Measurements from ENCODE around the gene HSD11B2. TPM values are rescaled to one million over a fixed set of nuclear protein-coding genes. Genes with fewer than 3 reads are reported as not detected.

HSD11B2 gene
- total RNA-seq, 2 donors from 2014 or later = not detected

- Histone ChIP-seq H3K36me3 (no peaks in the 10 kb centered on the region), H3K9me3 (no peaks in the 10 kb centered on the region), H3K4me1 (ENCODE audit: control insufficient read depth in 1 of 2, low read depth in 2 of 2) (peaks cover 10 to 19% of the 10 kb centered on the region in 2 donors), H3K4me3 (no peak overlapping the region), H3K27ac (no peak overlapping the region), H3K27me3 (replicated peaks; ENCODE audit: insufficient read depth) (no peaks in the 10 kb centered on the region)
- ATAC-seq (ENCODE audit: insufficient number of reproducible peaks, low FRiP score, low read depth) (no peak), DNase-seq (ENCODE audit: low spot score) (no peak)
- TF ChIP-seq, protein P1, sequence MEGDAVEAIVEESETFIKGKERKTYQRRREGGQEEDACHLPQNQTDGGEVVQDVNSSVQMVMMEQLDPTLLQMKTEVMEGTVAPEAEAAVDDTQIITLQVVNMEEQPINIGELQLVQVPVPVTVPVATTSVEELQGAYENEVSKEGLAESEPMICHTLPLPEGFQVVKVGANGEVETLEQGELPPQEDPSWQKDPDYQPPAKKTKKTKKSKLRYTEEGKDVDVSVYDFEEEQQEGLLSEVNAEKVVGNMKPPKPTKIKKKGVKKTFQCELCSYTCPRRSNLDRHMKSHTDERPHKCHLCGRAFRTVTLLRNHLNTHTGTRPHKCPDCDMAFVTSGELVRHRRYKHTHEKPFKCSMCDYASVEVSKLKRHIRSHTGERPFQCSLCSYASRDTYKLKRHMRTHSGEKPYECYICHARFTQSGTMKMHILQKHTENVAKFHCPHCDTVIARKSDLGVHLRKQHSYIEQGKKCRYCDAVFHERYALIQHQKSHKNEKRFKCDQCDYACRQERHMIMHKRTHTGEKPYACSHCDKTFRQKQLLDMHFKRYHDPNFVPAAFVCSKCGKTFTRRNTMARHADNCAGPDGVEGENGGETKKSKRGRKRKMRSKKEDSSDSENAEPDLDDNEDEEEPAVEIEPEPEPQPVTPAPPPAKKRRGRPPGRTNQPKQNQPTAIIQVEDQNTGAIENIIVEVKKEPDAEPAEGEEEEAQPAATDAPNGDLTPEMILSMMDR (IDR thresholded peaks at IDR 0.05) = no peak
Measured at GRCh38 chr16:67486805-67487204, 55.9 kb downstream of the HSD11B2 start.

Other genes with a start within 250 kb of the HSD11B2 start
- gene MATCAP1, start 247.2 kb upstream of the HSD11B2 start, total RNA-seq = 10 to 100 TPM; 13.7 to 28.4 TPM
- gene EXOC3L1, start 241.0 kb upstream of the HSD11B2 start, total RNA-seq = 1 to 10 TPM in 1 of 2 donors, under 1 TPM in 1; 0.68 to 1.5 TPM
- gene E2F4, start 239.0 kb upstream of the HSD11B2 start, total RNA-seq = 100 to 1,000 TPM in 1 of 2 donors, 10 to 100 TPM in 1; 96.4 to 120 TPM
- 1 to 10 TPM; 1.4 TPM for gene ELMO3, start 232.0 kb upstream of the HSD11B2 start, total RNA-seq
- gene TMEM208, start 204.0 kb upstream of the HSD11B2 start, total RNA-seq = 10 to 100 TPM; 21.2 to 32.2 TPM
- gene FHOD1, start 183.6 kb upstream of the HSD11B2 start, total RNA-seq = 10 to 100 TPM; 28.5 to 31.7 TPM
- gene SLC9A5, start 182.1 kb upstream of the HSD11B2 start, total RNA-seq = 1 to 10 TPM; 1.4 to 1.8 TPM
- 10 to 100 TPM in 1 of 2 donors, 1 to 10 TPM in 1; 3.1 to 15.6 TPM for gene PLEKHG4, start 151.6 kb upstream of the HSD11B2 start, total RNA-seq
- not detected for gene KCTD19, start 104.4 kb upstream of the HSD11B2 start, total RNA-seq
- gene LRRC36, start 104.3 kb upstream of the HSD11B2 start, total RNA-seq = not detected
- gene TPPP3, start 37.6 kb upstream of the HSD11B2 start, total RNA-seq = 10 to 100 TPM; 12.6 to 34.9 TPM
- 10 to 100 TPM; 15.0 to 28.7 TPM for gene ZDHHC1, start 14.6 kb upstream of the HSD11B2 start, total RNA-seq
- gene ATP6V0D1, start 50.0 kb downstream of the HSD11B2 start, total RNA-seq = 10 to 100 TPM; 68.6 to 72.7 TPM
- gene AGRP, start 52.4 kb downstream of the HSD11B2 start, total RNA-seq = not detected
- 100 to 1,000 TPM in 1 of 2 donors, 10 to 100 TPM in 1; 98.0 to 101 TPM for gene RIPOR1, start 97.7 kb downstream of the HSD11B2 start, total RNA-seq
- 10 to 100 TPM; 23.0 to 26.7 TPM for gene CTCF, start 131.4 kb downstream of the HSD11B2 start, total RNA-seq
- gene CARMIL2, start 214.0 kb downstream of the HSD11B2 start, total RNA-seq = 1 to 10 TPM in 1 of 2 donors, under 1 TPM in 1; 0.42 to 1.2 TPM
- gene ACD, start 229.1 kb downstream of the HSD11B2 start, total RNA-seq = 10 to 100 TPM; 16.9 to 20.4 TPM
- gene PARD6A, start 229.8 kb downstream of the HSD11B2 start, total RNA-seq = 10 to 100 TPM in 1 of 2 donors, 1 to 10 TPM in 1; 5.7 to 10.7 TPM
- 10 to 100 TPM; 15.4 to 17.6 TPM for gene ENKD1, start 235.6 kb downstream of the HSD11B2 start, total RNA-seq
- gene C16orf86, start 235.7 kb downstream of the HSD11B2 start, total RNA-seq = 10 to 100 TPM in 1 of 2 donors, 1 to 10 TPM in 1; 6.6 to 11.9 TPM